Measurements from ENCODE around the gene PIGH. TPM values are rescaled to one million over a fixed set of nuclear protein-coding genes. Genes with fewer than 3 reads are reported as not detected.

The PIGH gene
- total and polyA plus RNA-seq, 10 of the 15 experiments (the other 5 are each of a cell fraction or from before 2014, with no cell fraction given) = 15.5 to 46.6 (median 22.3) TPM

DNA sequence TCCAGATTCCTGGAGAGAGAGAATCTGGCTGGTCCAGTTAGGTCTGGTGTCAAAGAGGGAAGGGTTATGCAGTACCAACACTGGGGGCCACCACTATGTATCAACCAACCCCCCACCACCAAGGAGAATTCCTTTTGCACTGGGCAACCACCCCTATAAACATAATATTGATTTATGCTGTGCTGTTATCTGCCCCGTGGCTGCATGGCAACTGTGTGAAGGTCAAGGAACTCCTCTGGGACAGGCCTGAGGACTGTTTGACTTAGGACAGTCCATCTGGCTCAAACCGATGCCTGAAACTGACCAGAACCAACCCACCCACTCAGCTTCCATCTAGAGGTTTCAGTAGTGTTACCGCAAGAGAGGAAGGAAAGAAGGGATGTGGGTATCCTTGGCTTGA lies 46.5 kb downstream of the PIGH start:
- ChIA-PET SMC1A (ENCODE audit: uncharacterized antibody, unreplicated experiment) (interaction anchor here (0.7 kb wide), 1 partner anchor 126 kb away, joined by 4 read pairs; no protein-coding TSS in a partner anchor), CTCF (interaction anchor here (1.2 to 2.4 kb wide), 2 partner anchors 10 to 18 kb away, joined by 3 to 5 read pairs; no protein-coding TSS in a partner anchor), POLR2A (no interaction called here), RAD21 (ENCODE audit: unreplicated experiment) (no interaction called here)
- Histone ChIP-seq H3K4me1 (ENCODE audit: control insufficient read depth, insufficient read depth, low read length) (no peaks in the 10 kb centered on the region), H3K36me3 (ENCODE audit: control insufficient read depth in 2 of 2, insufficient read depth in 2 of 2, low read length in 1 of 2) (no peaks in the 10 kb centered on the region), H3K4me2 (ENCODE audit: control insufficient read depth, insufficient read depth) (no peak overlapping the region), H3K27ac (ENCODE audit: control insufficient read depth, insufficient read depth) (no peak overlapping the region), H3K9me3 (replicated peaks; ENCODE audit: control insufficient read depth, insufficient read depth, low read length) (no peaks in the 10 kb centered on the region), H3K27me3 (replicated peaks in 1 of 2; ENCODE audit: control insufficient read depth in 2 of 2, insufficient read depth in 2 of 2, low read length in 1 of 2) (peaks cover 0 to 4% of the 10 kb centered on the region in 2 experiments; a peak in 1 of 4 replicates), H3K4me3 (no peak overlapping the region), H3K9ac (ENCODE audit: control insufficient read depth, insufficient read depth, low read length) (no peak overlapping the region), H4K20me1 (ENCODE audit: control insufficient read depth, insufficient read depth) (no peaks in the 10 kb centered on the region), H3K79me2 (ENCODE audit: control insufficient read depth, insufficient read depth, low read length) (no peaks in the 10 kb centered on the region), H2AFZ (ENCODE audit: control insufficient read depth, low read depth, low read length) (no peak overlapping the region)
- TF ChIP-seq, protein P1, sequence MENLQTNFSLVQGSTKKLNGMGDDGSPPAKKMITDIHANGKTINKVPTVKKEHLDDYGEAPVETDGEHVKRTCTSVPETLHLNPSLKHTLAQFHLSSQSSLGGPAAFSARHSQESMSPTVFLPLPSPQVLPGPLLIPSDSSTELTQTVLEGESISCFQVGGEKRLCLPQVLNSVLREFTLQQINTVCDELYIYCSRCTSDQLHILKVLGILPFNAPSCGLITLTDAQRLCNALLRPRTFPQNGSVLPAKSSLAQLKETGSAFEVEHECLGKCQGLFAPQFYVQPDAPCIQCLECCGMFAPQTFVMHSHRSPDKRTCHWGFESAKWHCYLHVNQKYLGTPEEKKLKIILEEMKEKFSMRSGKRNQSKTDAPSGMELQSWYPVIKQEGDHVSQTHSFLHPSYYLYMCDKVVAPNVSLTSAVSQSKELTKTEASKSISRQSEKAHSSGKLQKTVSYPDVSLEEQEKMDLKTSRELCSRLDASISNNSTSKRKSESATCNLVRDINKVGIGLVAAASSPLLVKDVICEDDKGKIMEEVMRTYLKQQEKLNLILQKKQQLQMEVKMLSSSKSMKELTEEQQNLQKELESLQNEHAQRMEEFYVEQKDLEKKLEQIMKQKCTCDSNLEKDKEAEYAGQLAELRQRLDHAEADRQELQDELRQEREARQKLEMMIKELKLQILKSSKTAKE (IDR thresholded peaks at IDR 0.05; ENCODE audit: low read depth, poor library complexity, severe bottlenecking) = no peak
- no peak for TF ChIP-seq SIX5 (IDR thresholded peaks at IDR 0.05; ENCODE audit: low read depth, low read length, severe bottlenecking)
- TF ChIP-seq ZNF217 (IDR thresholded peaks at IDR 0.05) = no peak
- TF ChIP-seq, protein P2, sequence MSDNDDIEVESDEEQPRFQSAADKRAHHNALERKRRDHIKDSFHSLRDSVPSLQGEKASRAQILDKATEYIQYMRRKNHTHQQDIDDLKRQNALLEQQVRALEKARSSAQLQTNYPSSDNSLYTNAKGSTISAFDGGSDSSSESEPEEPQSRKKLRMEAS (IDR thresholded peaks at IDR 0.05; ENCODE audit: low read depth, low read length) = no peak
- TF ChIP-seq IKZF2 (IDR thresholded peaks at IDR 0.05) = no peak
- no peak for TF ChIP-seq CREM (IDR thresholded peaks at IDR 0.05; ENCODE audit: low read depth)
- no peak for TF ChIP-seq STAT3 (IDR thresholded peaks at IDR 0.05; ENCODE audit: low read depth, low read length)
- TF ChIP-seq, protein P3, sequence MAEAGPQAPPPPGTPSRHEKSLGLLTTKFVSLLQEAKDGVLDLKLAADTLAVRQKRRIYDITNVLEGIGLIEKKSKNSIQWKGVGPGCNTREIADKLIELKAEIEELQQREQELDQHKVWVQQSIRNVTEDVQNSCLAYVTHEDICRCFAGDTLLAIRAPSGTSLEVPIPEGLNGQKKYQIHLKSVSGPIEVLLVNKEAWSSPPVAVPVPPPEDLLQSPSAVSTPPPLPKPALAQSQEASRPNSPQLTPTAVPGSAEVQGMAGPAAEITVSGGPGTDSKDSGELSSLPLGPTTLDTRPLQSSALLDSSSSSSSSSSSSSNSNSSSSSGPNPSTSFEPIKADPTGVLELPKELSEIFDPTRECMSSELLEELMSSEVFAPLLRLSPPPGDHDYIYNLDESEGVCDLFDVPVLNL (IDR thresholded peaks at IDR 0.05; ENCODE audit: low read depth, low read length) = no peak
- no peak for TF ChIP-seq BACH1 (IDR thresholded peaks at IDR 0.05; ENCODE audit: borderline replicate concordance)
- no peak for TF ChIP-seq RUNX3 (IDR thresholded peaks at IDR 0.05; ENCODE audit: low read length)
- TF ChIP-seq IRF4 (IDR thresholded peaks at IDR 0.05; ENCODE audit: low read depth, low read length) = no peak
- no peak for TF ChIP-seq EP300 (IDR thresholded peaks at IDR 0.05; ENCODE audit: borderline replicate concordance in 1 of 2, control insufficient read depth in 1 of 2, low read depth in 2 of 2, low read length in 2 of 2)
- no peak for TF ChIP-seq CHD1 (IDR thresholded peaks at IDR 0.05; ENCODE audit: low read depth, low read length)
- TF ChIP-seq EZH2 (IDR thresholded peaks at IDR 0.05; ENCODE audit: borderline replicate concordance, control insufficient read depth, low read depth, low read length) = no peak
- TF ChIP-seq TARDBP (IDR thresholded peaks at IDR 0.05; ENCODE audit: borderline replicate concordance) = no peak
- DNase-seq (ENCODE audit: low read depth, low spot score) (no peak), FAIRE-seq (no peak), ATAC-seq (no peak)
- intact Hi-C loops (cut with micrococcal nuclease; ENCODE audit: unreplicated experiment) = no loop called here
- no TSS peak for BruUV-seq (replicated peaks)
- in situ Hi-C loops (cut with MboI) = no loop called here
- WGBS (ENCODE audit: insufficient coverage, insufficient replicate concordance, low lambda C conversion rate, missing lambda C conversion rate) = 3% methylated on average over 3 of the region's 3 CpGs
